Measurements from ENCODE around the gene CCL8. TPM values are rescaled to one million over a fixed set of nuclear protein-coding genes. Genes with fewer than 3 reads are reported as not detected.

CCL8 gene
- not detected for total RNA-seq

- no peaks in the 10 kb centered on the region for H3K4me1 Mint-ChIP-seq (ENCODE audit: low read depth)
- POLR2A ChIA-PET: no interaction called here
- intact Hi-C loops (cut with micrococcal nuclease): no loop called here
- H3K36me3 Mint-ChIP-seq: no peaks in the 10 kb centered on the region
- H3K4me3 Mint-ChIP-seq: no peak within 1 kb of the TSS
- CTCF ChIA-PET: interaction anchor here (1.9 kb wide), 1 partner anchor 43 kb away, joined by 8 read pairs; no protein-coding TSS in a partner anchor
- H3K27me3 Mint-ChIP-seq: peaks cover 14% of the 10 kb centered on the region
- H3K9me3 Mint-ChIP-seq: peaks cover 3% of the 10 kb centered on the region
- no peak for DNase-seq
- no peak within 1 kb of the TSS for H3K27ac Mint-ChIP-seq
Observed at GRCh38 chr17:34319039-34319483, at the start of gene CCL8. TSS of gene CCL8 (plus strand) at chr17:34319435. CDS start at chr17:34319502, 67 bp downstream.

- CTCF ChIA-PET: interaction anchor here (2.0 kb wide), 1 partner anchor 91 kb away, joined by 6 read pairs; no protein-coding TSS in a partner anchor
- POLR2A ChIA-PET: no interaction called here
- Mint-ChIP-seq H3K9me3 (no peaks in the 10 kb centered on the region), H3K4me1 (ENCODE audit: low read depth) (no peaks in the 10 kb centered on the region), H3K36me3 (no peaks in the 10 kb centered on the region), H3K27ac (no peak within 1 kb of the TSS), H3K4me3 (no peak within 1 kb of the TSS), H3K27me3 (peaks cover 47% of the 10 kb centered on the region)
- no peak for DNase-seq
- intact Hi-C loops (cut with micrococcal nuclease): no loop called here
Observed at GRCh38 chr17:34269969-34270368, 49.3 kb upstream of the CCL8 start, which contains the start of gene CCL7. TSS of gene CCL7 (plus strand) at chr17:34270221. CDS start at chr17:34270291, 70 bp downstream.

GRCh38 chr17:34275881-34276280 is 43.4 kb upstream of the CCL8 start:
- no peaks in the 10 kb centered on the region for H3K9me3 Mint-ChIP-seq
- H3K27me3 Mint-ChIP-seq: peaks cover 56% of the 10 kb centered on the region
- H3K4me3 Mint-ChIP-seq: no peak overlapping the region
- CTCF ChIA-PET: interaction anchor here (1.0 kb wide), 1 partner anchor 86 kb away, joined by 5 read pairs; no protein-coding TSS in a partner anchor
- no peak for DNase-seq
- POLR2A ChIA-PET: no interaction called here
- intact Hi-C loops (cut with micrococcal nuclease): no loop called here
- H3K4me1 Mint-ChIP-seq (ENCODE audit: low read depth): no peaks in the 10 kb centered on the region
- no peaks in the 10 kb centered on the region for H3K36me3 Mint-ChIP-seq
- no peak overlapping the region for H3K27ac Mint-ChIP-seq

GRCh38 chr17:34276826-34277225 is 42.4 kb upstream of the CCL8 start:
- no peaks in the 10 kb centered on the region for H3K9me3 Mint-ChIP-seq
- no peaks in the 10 kb centered on the region for H3K4me1 Mint-ChIP-seq (ENCODE audit: low read depth)
- no peak overlapping the region for H3K4me3 Mint-ChIP-seq
- POLR2A ChIA-PET: no interaction called here
- H3K27me3 Mint-ChIP-seq: peaks cover 53% of the 10 kb centered on the region
- CTCF ChIA-PET: no interaction called here
- no peaks in the 10 kb centered on the region for H3K36me3 Mint-ChIP-seq
- intact Hi-C loops (cut with micrococcal nuclease): no loop called here
- no peak for DNase-seq
- H3K27ac Mint-ChIP-seq: no peak overlapping the region

- H3K27me3 Mint-ChIP-seq: peaks cover 36% of the 10 kb centered on the region
- intact Hi-C loops (cut with micrococcal nuclease): no loop called here
- ChIA-PET CTCF (no interaction called here), POLR2A (no interaction called here)
- H3K27ac Mint-ChIP-seq: no peak overlapping the region
- no peaks in the 10 kb centered on the region for H3K9me3 Mint-ChIP-seq
- DNase-seq: no peak
- no peaks in the 10 kb centered on the region for H3K36me3 Mint-ChIP-seq
- H3K4me3 Mint-ChIP-seq: no peak overlapping the region
- H3K4me1 Mint-ChIP-seq (ENCODE audit: low read depth): no peaks in the 10 kb centered on the region
Observed at GRCh38 chr17:34283571-34283970, 35.7 kb upstream of the CCL8 start.

- H3K4me1 Mint-ChIP-seq (ENCODE audit: low read depth): no peaks in the 10 kb centered on the region
- no peak within 1 kb of the TSS for H3K27ac Mint-ChIP-seq
- POLR2A ChIA-PET: no interaction called here
- H3K27me3 Mint-ChIP-seq: peaks cover 28% of the 10 kb centered on the region
- no peaks in the 10 kb centered on the region for H3K9me3 Mint-ChIP-seq
- intact Hi-C loops (cut with micrococcal nuclease): no loop called here
- no peak for DNase-seq
- CTCF ChIA-PET: no interaction called here
- H3K36me3 Mint-ChIP-seq: no peaks in the 10 kb centered on the region
- H3K4me3 Mint-ChIP-seq: no peak within 1 kb of the TSS
Observed at GRCh38 chr17:34285286-34285792, 33.9 kb upstream of the CCL8 start, which contains the start of gene CCL11. TSS of gene CCL11 (plus strand) at chr17:34285742. CDS start at chr17:34285809, 67 bp downstream.

GRCh38 chr17:34287875-34288274 is 31.4 kb upstream of the CCL8 start:
- CTCF ChIA-PET: no interaction called here
- no peak overlapping the region for H3K27ac Mint-ChIP-seq

GRCh38 chr17:34290586-34290985 is 28.6 kb upstream of the CCL8 start:
- peaks cover 11% of the 10 kb centered on the region for H3K27me3 Mint-ChIP-seq
- H3K27ac Mint-ChIP-seq: no peak overlapping the region
- intact Hi-C loops (cut with micrococcal nuclease): no loop called here
- H3K4me1 Mint-ChIP-seq (ENCODE audit: low read depth): no peaks in the 10 kb centered on the region
- ChIA-PET CTCF (interaction anchor here (1.2 kb wide), 1 partner anchor 90 kb away, joined by 3 read pairs; no protein-coding TSS in a partner anchor), POLR2A (no interaction called here)
- no peak for DNase-seq
- H3K36me3 Mint-ChIP-seq: no peaks in the 10 kb centered on the region
- no peak overlapping the region for H3K4me3 Mint-ChIP-seq
- H3K9me3 Mint-ChIP-seq: no peaks in the 10 kb centered on the region

More at GRCh38 chr17:34287875-34288274, 31.4 kb upstream of the CCL8 start:
- Mint-ChIP-seq H3K9me3 (no peaks in the 10 kb centered on the region), H3K27me3 (peaks cover 15% of the 10 kb centered on the region), H3K4me1 (ENCODE audit: low read depth) (no peaks in the 10 kb centered on the region), H3K4me3 (no peak overlapping the region), H3K36me3 (no peaks in the 10 kb centered on the region)
- POLR2A ChIA-PET: no interaction called here
- intact Hi-C loops (cut with micrococcal nuclease): no loop called here
- no peak for DNase-seq

GRCh38 chr17:34291721-34292348 is 27.4 kb upstream of the CCL8 start:
- Mint-ChIP-seq H3K4me3 (no peak overlapping the region), H3K4me1 (ENCODE audit: low read depth) (no peaks in the 10 kb centered on the region), H3K36me3 (no peaks in the 10 kb centered on the region), H3K27me3 (peaks cover 9% of the 10 kb centered on the region), H3K27ac (no peak overlapping the region), H3K9me3 (peaks cover 2% of the 10 kb centered on the region)
- intact Hi-C loops (cut with micrococcal nuclease): no loop called here
- POLR2A ChIA-PET: no interaction called here
- CTCF ChIA-PET: interaction anchor here (1.2 kb wide), 1 partner anchor 91 kb away, joined by 3 read pairs; no protein-coding TSS in a partner anchor
- DNase-seq: peak; percentile 11

- DNase-seq: no peak
- H3K9me3 Mint-ChIP-seq: peaks cover 2% of the 10 kb centered on the region
- peaks cover 12% of the 10 kb centered on the region for H3K27me3 Mint-ChIP-seq
- no peak overlapping the region for H3K27ac Mint-ChIP-seq
- ChIA-PET POLR2A (no interaction called here), CTCF (no interaction called here)
- no peak overlapping the region for H3K4me3 Mint-ChIP-seq
- intact Hi-C loops (cut with micrococcal nuclease): no loop called here
- H3K4me1 Mint-ChIP-seq (ENCODE audit: low read depth): no peaks in the 10 kb centered on the region
- H3K36me3 Mint-ChIP-seq: no peaks in the 10 kb centered on the region
Observed at GRCh38 chr17:34299027-34299426, 20.2 kb upstream of the CCL8 start.

GRCh38 chr17:34299956-34300577 is 19.2 kb upstream of the CCL8 start:
- DNase-seq: no peak
- Mint-ChIP-seq H3K9me3 (peaks cover 2% of the 10 kb centered on the region), H3K4me3 (no peak overlapping the region), H3K27ac (no peak overlapping the region), H3K4me1 (ENCODE audit: low read depth) (no peaks in the 10 kb centered on the region), H3K36me3 (no peaks in the 10 kb centered on the region), H3K27me3 (peaks cover 18% of the 10 kb centered on the region)
- intact Hi-C loops (cut with micrococcal nuclease): no loop called here
- CTCF ChIA-PET: interaction anchor here (1.0 kb wide), 1 partner anchor 14 kb away, joined by 3 read pairs; no protein-coding TSS in a partner anchor
- POLR2A ChIA-PET: no interaction called here

GRCh38 chr17:34300652-34301370 is 18.4 kb upstream of the CCL8 start:
- peaks cover 18% of the 10 kb centered on the region for H3K27me3 Mint-ChIP-seq
- no peak for DNase-seq
- no peak overlapping the region for H3K4me3 Mint-ChIP-seq
- H3K9me3 Mint-ChIP-seq: peaks cover 2% of the 10 kb centered on the region
- ChIA-PET CTCF (interaction anchor here (1.0 to 1.4 kb wide), 2 partner anchors 13 to 100 kb away, joined by 3 to 6 read pairs; no protein-coding TSS in a partner anchor), POLR2A (no interaction called here)
- H3K27ac Mint-ChIP-seq: no peak overlapping the region
- intact Hi-C loops (cut with micrococcal nuclease): no loop called here
- H3K4me1 Mint-ChIP-seq (ENCODE audit: low read depth): no peaks in the 10 kb centered on the region
- H3K36me3 Mint-ChIP-seq: no peaks in the 10 kb centered on the region
